ENCODE data around the gene KCNIP1. TPM values are rescaled to one million over a fixed set of nuclear protein-coding genes. Genes with fewer than 3 reads are reported as not detected.

KCNIP1 gene
- total RNA-seq, 2 donors from 2014 or later = not detected

DNA sequence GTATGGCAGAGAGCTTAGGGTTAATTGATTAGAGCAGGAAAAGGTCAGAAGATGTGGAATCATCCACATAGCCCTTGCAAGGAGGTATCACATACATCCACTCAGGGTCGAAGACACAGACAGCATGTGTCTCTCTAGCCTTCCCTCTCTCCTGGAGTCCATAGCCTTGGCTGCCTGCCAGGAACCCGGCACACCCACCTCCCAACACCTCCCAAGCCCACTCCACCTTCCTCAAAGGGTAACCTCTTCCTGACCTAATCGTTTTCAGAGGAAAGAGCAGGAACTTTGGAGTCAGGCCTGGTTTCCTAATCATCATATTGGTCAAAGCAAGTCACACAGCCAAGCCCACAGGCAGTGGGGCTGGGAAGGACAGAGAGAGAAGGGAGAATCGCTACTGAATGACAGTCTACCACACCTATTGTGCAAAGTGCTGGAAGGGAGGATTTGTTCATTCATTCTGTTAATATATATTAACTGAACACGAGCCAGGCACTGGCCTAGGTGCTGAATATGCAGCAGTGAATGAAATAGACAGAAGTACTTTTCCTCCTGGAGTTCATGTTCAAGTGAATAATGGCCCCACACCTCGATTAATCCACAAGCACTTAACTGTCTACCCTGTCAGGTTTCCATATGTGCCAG lies 107.8 kb downstream of the KCNIP1 start:
- peaks cover 6% of the 10 kb centered on the region for H3K27me3 Mint-ChIP-seq (ENCODE audit: insufficient read depth)
- no peaks in the 10 kb centered on the region for H3K9me3 Mint-ChIP-seq
- Histone ChIP-seq H3K27me3 (ENCODE audit: control insufficient read depth, insufficient read depth, low read length, poor library complexity, severe bottlenecking) (peaks cover 63% of the 10 kb centered on the region), H3K9me3 (ENCODE audit: control insufficient read depth, low read length) (no peaks in the 10 kb centered on the region), H3K4me3 (ENCODE audit: low read length) (no peak overlapping the region), H3K9ac (ENCODE audit: extremely low read depth, low read length, poor library complexity, severe bottlenecking) (no peak overlapping the region), H3K36me3 (ENCODE audit: control insufficient read depth, insufficient read depth, low read length) (no peaks in the 10 kb centered on the region), H3K27ac (ENCODE audit: low read depth, low read length) (no peak overlapping the region), H3K4me1 (ENCODE audit: control insufficient read depth, insufficient read depth, low read length) (no peaks in the 10 kb centered on the region)
- TF ChIP-seq, protein P1, sequence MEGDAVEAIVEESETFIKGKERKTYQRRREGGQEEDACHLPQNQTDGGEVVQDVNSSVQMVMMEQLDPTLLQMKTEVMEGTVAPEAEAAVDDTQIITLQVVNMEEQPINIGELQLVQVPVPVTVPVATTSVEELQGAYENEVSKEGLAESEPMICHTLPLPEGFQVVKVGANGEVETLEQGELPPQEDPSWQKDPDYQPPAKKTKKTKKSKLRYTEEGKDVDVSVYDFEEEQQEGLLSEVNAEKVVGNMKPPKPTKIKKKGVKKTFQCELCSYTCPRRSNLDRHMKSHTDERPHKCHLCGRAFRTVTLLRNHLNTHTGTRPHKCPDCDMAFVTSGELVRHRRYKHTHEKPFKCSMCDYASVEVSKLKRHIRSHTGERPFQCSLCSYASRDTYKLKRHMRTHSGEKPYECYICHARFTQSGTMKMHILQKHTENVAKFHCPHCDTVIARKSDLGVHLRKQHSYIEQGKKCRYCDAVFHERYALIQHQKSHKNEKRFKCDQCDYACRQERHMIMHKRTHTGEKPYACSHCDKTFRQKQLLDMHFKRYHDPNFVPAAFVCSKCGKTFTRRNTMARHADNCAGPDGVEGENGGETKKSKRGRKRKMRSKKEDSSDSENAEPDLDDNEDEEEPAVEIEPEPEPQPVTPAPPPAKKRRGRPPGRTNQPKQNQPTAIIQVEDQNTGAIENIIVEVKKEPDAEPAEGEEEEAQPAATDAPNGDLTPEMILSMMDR (conservative IDR thresholded peaks at IDR 0.05) = no peak
- H3K4me3 Mint-ChIP-seq = no peak overlapping the region
- peaks cover 13% of the 10 kb centered on the region for H3K4me1 Mint-ChIP-seq
- WGBS, 2 experiments (ENCODE audit: insufficient coverage in 1 of 2, insufficient read length in 1 of 2) = 75 to 80% methylated on average over 1 to 6 of the region's 6 CpGs
- DNase-seq = no peak
- H3K27ac Mint-ChIP-seq = no peak overlapping the region
- no peaks in the 10 kb centered on the region for H3K36me3 Mint-ChIP-seq (ENCODE audit: low read depth)

DNA sequence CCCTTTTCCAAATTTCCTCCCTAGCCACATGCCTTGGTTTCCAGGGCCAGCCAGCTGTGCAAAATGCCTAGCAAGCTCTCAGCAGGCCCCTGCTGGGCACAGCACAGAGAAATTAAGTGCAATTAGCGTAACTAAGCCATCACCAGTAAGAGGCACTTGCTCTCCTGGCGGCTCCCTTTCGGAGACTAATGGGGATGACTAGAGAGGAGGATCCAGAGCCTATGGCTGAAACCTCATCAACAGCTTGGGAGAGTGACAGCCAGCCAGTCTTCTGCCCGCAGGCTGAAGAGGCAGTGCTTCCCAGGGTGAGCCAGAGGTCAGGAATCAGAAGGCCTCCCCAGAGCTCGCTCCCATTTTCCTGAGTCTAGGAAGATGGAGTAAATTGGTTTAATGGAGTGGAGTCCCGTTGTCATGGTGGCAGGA lies 108.4 kb downstream of the KCNIP1 start:
- Histone ChIP-seq H3K9ac (ENCODE audit: extremely low read depth, low read length, poor library complexity, severe bottlenecking) (no peak overlapping the region), H3K9me3 (ENCODE audit: control insufficient read depth, low read length) (no peaks in the 10 kb centered on the region), H3K4me1 (ENCODE audit: control insufficient read depth, insufficient read depth, low read length) (no peaks in the 10 kb centered on the region), H3K27ac (ENCODE audit: low read depth, low read length) (no peak overlapping the region), H3K36me3 (ENCODE audit: control insufficient read depth, insufficient read depth, low read length) (no peaks in the 10 kb centered on the region), H3K4me3 (ENCODE audit: low read length) (no peak overlapping the region), H3K27me3 (ENCODE audit: control insufficient read depth, insufficient read depth, low read length, poor library complexity, severe bottlenecking) (peaks cover 57% of the 10 kb centered on the region)
- TF ChIP-seq, protein P1 (conservative IDR thresholded peaks at IDR 0.05) = no peak
- WGBS, 2 experiments (ENCODE audit: insufficient coverage in 1 of 2, insufficient read length in 1 of 2) = 49 to 61% methylated on average over 5 to 6 of the region's 6 CpGs
- H3K27ac Mint-ChIP-seq = no peak overlapping the region
- peaks cover 5% of the 10 kb centered on the region for H3K27me3 Mint-ChIP-seq (ENCODE audit: insufficient read depth)
- no peaks in the 10 kb centered on the region for H3K9me3 Mint-ChIP-seq
- DNase-seq = peak; percentile 90
- peaks cover 10% of the 10 kb centered on the region for H3K4me1 Mint-ChIP-seq
- no peaks in the 10 kb centered on the region for H3K36me3 Mint-ChIP-seq (ENCODE audit: low read depth)
- no peak overlapping the region for H3K4me3 Mint-ChIP-seq

DNA sequence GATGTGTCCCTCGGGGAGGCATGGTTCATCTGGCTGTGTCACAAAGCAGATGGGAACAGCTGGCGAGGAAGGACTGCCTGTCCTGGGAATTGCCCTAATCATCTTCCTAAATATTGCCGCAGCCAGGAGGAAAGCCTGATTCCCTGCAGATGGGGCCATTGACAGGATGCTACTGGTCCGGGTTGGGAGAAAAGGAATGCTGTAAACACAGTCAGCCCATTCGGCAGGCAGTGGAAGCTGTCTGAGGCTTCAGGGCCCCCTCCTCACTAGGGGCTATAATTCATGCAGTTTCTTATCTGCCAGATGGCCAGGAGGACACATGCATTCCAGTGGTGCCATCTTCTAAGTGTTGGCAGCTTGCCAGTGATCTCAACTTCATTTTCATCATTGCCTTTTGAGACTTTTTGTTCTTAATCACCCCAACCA lies 110.3 kb downstream of the KCNIP1 start:
- Histone ChIP-seq H3K9me3 (ENCODE audit: control insufficient read depth, low read length) (no peaks in the 10 kb centered on the region), H3K27ac (ENCODE audit: low read depth, low read length) (no peak overlapping the region), H3K27me3 (ENCODE audit: control insufficient read depth, insufficient read depth, low read length, poor library complexity, severe bottlenecking) (peaks cover 45% of the 10 kb centered on the region), H3K36me3 (ENCODE audit: control insufficient read depth, insufficient read depth, low read length) (no peaks in the 10 kb centered on the region), H3K9ac (ENCODE audit: extremely low read depth, low read length, poor library complexity, severe bottlenecking) (no peak overlapping the region), H3K4me3 (ENCODE audit: low read length) (no peak overlapping the region), H3K4me1 (ENCODE audit: control insufficient read depth, insufficient read depth, low read length) (no peaks in the 10 kb centered on the region)
- Mint-ChIP-seq H3K9me3 (no peaks in the 10 kb centered on the region), H3K27me3 (ENCODE audit: insufficient read depth) (peaks cover 2% of the 10 kb centered on the region), H3K27ac (no peak overlapping the region), H3K4me1 (peaks cover 10% of the 10 kb centered on the region), H3K4me3 (no peak overlapping the region), H3K36me3 (ENCODE audit: low read depth) (no peaks in the 10 kb centered on the region)
- TF ChIP-seq, protein P1 (conservative IDR thresholded peaks at IDR 0.05) = no peak
- 67 to 76% methylated on average over 3 to 5 of the region's 5 CpGs for WGBS, 2 experiments (ENCODE audit: insufficient coverage in 1 of 2, insufficient read length in 1 of 2)
- peak; percentile 55 for DNase-seq
